Hypothalamus (tissue), 51 donors: ENCODE results near the gene BANF2.
"Not testable (repeated sequence)": the region's sequence is repeated elsewhere in the genome, so short reads cannot be mapped to it uniquely, and the experiment has no call there.

ENCODE experiments used
- DNase-seq, 51 donors: peaks; one replicate each; lab custom pipeline; 2025; lab: John Stamatoyannopoulos, UW

BANF2 gene

GRCh38 chr20:17699931-17700351 is at the start of gene BANF2:
TSS of gene BANF2 (plus strand) at chr20:17699966. CDS start at chr20:17725026, 25,060 bp downstream.
- no peak for DNase-seq

GRCh38 chr20:17650301-17651128 is 49.3 kb upstream of the BANF2 start:
- no peak for DNase-seq

GRCh38 chr20:17651129-17651759 is 48.5 kb upstream of the BANF2 start:
- no peak for DNase-seq

- no peak for DNase-seq
These were observed 47.9 kb upstream of the BANF2 start for GRCh38 chr20:17651760-17652388.

GRCh38 chr20:17652411-17652810 is 47.4 kb upstream of the BANF2 start:
- DNase-seq, result no peak

GRCh38 chr20:17653835-17654648 is 45.7 kb upstream of the BANF2 start:
- DNase-seq, result no peak

GRCh38 chr20:17654649-17655285 is 45.0 kb upstream of the BANF2 start:
- DNase-seq, result peak in 5 of 51 donors; percentile 10 to 49 (median 20)

- DNase-seq, result no peak
These were observed 44.5 kb upstream of the BANF2 start for GRCh38 chr20:17655286-17655651.

GRCh38 chr20:17655865-17656479 is 43.8 kb upstream of the BANF2 start:
- DNase-seq, result no peak

- DNase-seq, result peak in 2 of 51 donors; percentile 15 to 19
These were observed 42.5 kb upstream of the BANF2 start for GRCh38 chr20:17657079-17657825.

- no peak for DNase-seq
These were observed 41.7 kb upstream of the BANF2 start for GRCh38 chr20:17657898-17658647.

- DNase-seq, result no peak
These were observed 41.1 kb upstream of the BANF2 start for GRCh38 chr20:17658648-17658993.

GRCh38 chr20:17659344-17659743 is 40.4 kb upstream of the BANF2 start:
- not testable (repeated sequence) for DNase-seq

- no peak for DNase-seq
These were observed 40.0 kb upstream of the BANF2 start for GRCh38 chr20:17659801-17660200.

GRCh38 chr20:17660667-17661066 is 39.1 kb upstream of the BANF2 start:
- DNase-seq, result no peak

- no peak for DNase-seq
These were observed 38.5 kb upstream of the BANF2 start for GRCh38 chr20:17661121-17661744.

GRCh38 chr20:17662333-17663039 is 37.3 kb upstream of the BANF2 start:
- peak in 1 of 51 donors; percentile 51 for DNase-seq
